ENCODE measurements around the gene C19orf44.

- TF ChIP-seq CTCF (IDR thresholded peaks at IDR 0.05; ENCODE audit: borderline replicate concordance, extremely low read depth, low read length, poor library complexity, severe bottlenecking) (no peak), EZH2 (IDR thresholded peaks at IDR 0.05; ENCODE audit: borderline replicate concordance, low read depth, low read length, severe bottlenecking) (no peak)
Measured at GRCh38 chr19:16524991-16525734, 29.0 kb downstream of the C19orf44 start.

Data from DND-41 (cell line).